Keratinocyte (primary cell): Measurements from ENCODE around the gene TANGO2.

ENCODE experiments used
- EZH2 ChIP-seq: IDR thresholded peaks from one replicate; pipeline ENCODE4 v1.6.1; 2012; ENCODE audit warnings: inconsistent platforms, mild to moderate bottlenecking, low read length, moderate library complexity
- TF ChIP-seq, protein P1 (sequence below), 3 experiments: IDR thresholded peaks in 1 of 3; conservative IDR thresholded peaks in 1 of 3; optimal IDR thresholded peaks in 1 of 3; 2 replicates in 2 of 3; 3 replicates in 1 of 3; pipeline versions ENCODE3 to v1.5.1; 2011; ENCODE audit warnings: low read length in 3 of 3, mild to moderate bottlenecking in 3 of 3, moderate library complexity in 2 of 3, control low read depth in 1 of 3, inconsistent platforms in 1 of 3; ENCODE audit not compliant: insufficient read depth in 2 of 3; ENCODE audit errors: extremely low read depth in 1 of 3

DNA sequence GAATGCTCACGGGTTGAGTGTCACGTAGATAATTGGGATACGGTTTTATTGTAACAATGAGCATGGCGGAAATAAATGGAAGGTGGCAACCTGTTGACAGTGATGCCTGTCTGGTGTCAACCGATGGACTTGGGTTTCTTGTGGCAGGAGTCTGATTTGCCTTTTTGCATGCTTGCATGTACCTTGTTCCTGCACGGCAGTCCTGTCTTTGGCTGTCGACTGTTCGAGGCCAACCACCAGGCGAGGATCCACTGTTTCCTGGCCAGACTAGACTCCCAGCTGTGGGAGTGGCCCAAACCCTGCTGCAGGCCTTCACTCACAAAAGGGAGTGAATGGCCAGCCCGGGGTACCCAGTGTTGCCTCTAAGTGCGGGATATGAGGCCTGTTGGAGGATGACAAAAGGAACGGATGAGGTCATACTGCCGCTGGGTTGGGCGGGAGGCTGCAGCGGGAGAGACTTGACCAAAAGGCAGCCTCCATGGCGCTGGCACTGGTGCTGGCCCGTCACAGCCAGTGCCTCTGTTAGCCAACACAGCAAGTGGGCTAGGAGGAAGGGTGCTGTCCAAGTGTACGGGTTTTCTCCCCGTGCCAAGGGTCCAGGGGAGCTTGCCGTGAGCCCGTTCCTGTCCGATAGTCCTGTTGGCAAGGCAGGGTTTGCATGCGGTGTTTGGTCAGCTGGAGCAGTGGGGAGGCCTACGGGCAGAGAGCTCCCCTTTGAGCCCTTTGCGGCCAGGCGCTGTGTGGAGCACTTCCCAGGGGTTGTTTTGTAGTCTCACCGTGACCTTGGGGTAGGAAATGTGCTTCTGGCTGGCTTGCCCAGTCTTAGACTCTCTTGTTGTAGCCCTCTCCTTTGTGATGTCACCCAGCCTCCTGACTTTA is 60.1 kb downstream of the TANGO2 start:
- TF ChIP-seq, protein P1, sequence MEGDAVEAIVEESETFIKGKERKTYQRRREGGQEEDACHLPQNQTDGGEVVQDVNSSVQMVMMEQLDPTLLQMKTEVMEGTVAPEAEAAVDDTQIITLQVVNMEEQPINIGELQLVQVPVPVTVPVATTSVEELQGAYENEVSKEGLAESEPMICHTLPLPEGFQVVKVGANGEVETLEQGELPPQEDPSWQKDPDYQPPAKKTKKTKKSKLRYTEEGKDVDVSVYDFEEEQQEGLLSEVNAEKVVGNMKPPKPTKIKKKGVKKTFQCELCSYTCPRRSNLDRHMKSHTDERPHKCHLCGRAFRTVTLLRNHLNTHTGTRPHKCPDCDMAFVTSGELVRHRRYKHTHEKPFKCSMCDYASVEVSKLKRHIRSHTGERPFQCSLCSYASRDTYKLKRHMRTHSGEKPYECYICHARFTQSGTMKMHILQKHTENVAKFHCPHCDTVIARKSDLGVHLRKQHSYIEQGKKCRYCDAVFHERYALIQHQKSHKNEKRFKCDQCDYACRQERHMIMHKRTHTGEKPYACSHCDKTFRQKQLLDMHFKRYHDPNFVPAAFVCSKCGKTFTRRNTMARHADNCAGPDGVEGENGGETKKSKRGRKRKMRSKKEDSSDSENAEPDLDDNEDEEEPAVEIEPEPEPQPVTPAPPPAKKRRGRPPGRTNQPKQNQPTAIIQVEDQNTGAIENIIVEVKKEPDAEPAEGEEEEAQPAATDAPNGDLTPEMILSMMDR (optimal IDR thresholded peaks at IDR 0.05 in 1 of 3, IDR thresholded peaks at IDR 0.05 in 1 of 3, conservative IDR thresholded peaks at IDR 0.05 in 1 of 3; ENCODE audit: extremely low read depth in 1 of 3, insufficient read depth in 2 of 3, low read length in 3 of 3) = no peak
- no peak for TF ChIP-seq EZH2
